Heart left ventricle (tissue), 13 donors: ENCODE measurements around the gene SORBS2.

Source experiments
- CTCF ChIP-seq, 12 donors: fragments of 200-600 bp; sonication (generic) in 4 of 12; IDR thresholded peaks; one replicate each; pipeline versions ENCODE4 v1.5.0 to v1.8.0; 2018 to 2022; ENCODE audit warnings: antibody characterized with exemption in 12 of 12, mild to moderate bottlenecking in 5 of 12
- POLR2A ChIP-seq, 2 donors: fragments of 450-650 bp; IDR thresholded peaks; one replicate each; pipeline ENCODE4 v1.6.1; 2017; ENCODE audit warnings: antibody characterized with exemption in 2 of 2, mild to moderate bottlenecking in 2 of 2, moderate library complexity in 2 of 2
- donor health status: ischemic (EF 13 %, LVEDD 7.1; RV severe dilation, severe dysfunction).
- donor health status: DM: no; HTN: yes; CAD: no.
- donor health status: DM: no; HTN: no; CAD: no.
- donor health status: ischemic (EF 25% LVEDD 6.9; RV normal size, moderate dysfunction).
- donor health status: ischemic (EF 25% LVEDD 5.7; RV mildly dilated, moderate dysfunction).
- donor health status: ischemic (EF 35%, LVEDD 5.7; RV mildly dilated, moderate dysfunction).
- donor health status: nonischemic (EF 11% LVEDD 7.7; RV severe dilation, severe dysfunction).
- donor health status: DM: yes; HTN: yes; CAD: no.
- donor health status: PGD.
- donor health status: ischemic (EF 29% LVEDD 5.4; RV normal size, mild dysfunction).
- donor health status: nonischemic (EF 23%, LVEDD 6.1; RV moderate dilation, normal function).

GRCh38 chr4:185722029-185722316, 90.0 kb downstream of the SORBS2 start:
- TF ChIP-seq CTCF (IDR thresholded peaks at IDR 0.05) = no peak
- TF ChIP-seq POLR2A (IDR thresholded peaks at IDR 0.05) = no peak
